ENCODE results near the gene SLC38A6.
A peak's percentile ranks its signal among the peaks of the same experiment; 100 is the strongest.

GRCh38 chr14:61064210-61064609 lies 83.2 kb downstream of the SLC38A6 start:
- TF ChIP-seq CTCF (IDR thresholded peaks at IDR 0.05) (peak; percentile 15; the same call in 1 of the 2 replicates), POLR2AphosphoS5 (IDR thresholded peaks at IDR 0.05; ENCODE audit: low read depth, low read length) (no peak), TCF7L2 (IDR thresholded peaks at IDR 0.05; ENCODE audit: low read depth, low read length) (no peak), SIN3A (IDR thresholded peaks at IDR 0.05; ENCODE audit: borderline replicate concordance, insufficient read depth, low read depth, low read length) (no peak)

All from Panc1 (cell line).